Colon (tissue), 2 donors: Measurements from ENCODE around the gene TAF9B.
"Not testable (repeated sequence)": the region's sequence is repeated elsewhere in the genome, so short reads cannot be mapped to it uniquely, and the experiment has no call there.

Source experiments
- FAIRE-seq: peaks from 2 replicates; lab custom pipeline; 2012; peaks lifted over from hg19 to GRCh38; lab: Jason Lieb, UNC
- donor health status: control.
- donor health status: control.

The TAF9B gene

GRCh38 chrX:78116365-78116764, 23.1 kb downstream of the TAF9B start:
- FAIRE-seq, result no peak

GRCh38 chrX:78111140-78111931, 28.1 kb downstream of the TAF9B start:
- no peak for FAIRE-seq

- no peak for FAIRE-seq
Observed at GRCh38 chrX:78109458-78109857, 30.0 kb downstream of the TAF9B start.

DNA sequence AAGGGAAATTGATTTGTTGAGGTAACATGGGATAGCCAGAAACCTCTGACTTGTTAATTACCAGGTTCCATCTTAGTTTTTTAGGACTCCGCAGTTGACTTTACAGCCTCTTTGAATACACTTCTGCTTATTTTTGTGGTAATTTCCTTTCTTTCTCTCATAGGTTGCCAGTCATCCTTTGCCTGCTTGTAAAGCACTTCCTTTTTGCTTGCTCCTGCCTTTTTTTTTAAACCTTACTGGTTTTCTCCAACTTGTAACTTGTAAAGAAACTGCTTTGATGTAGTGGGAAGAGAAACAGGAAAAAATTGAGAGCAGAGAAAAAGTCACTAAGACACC, 32.8 kb downstream of the TAF9B start:
- FAIRE-seq, result no peak

DNA sequence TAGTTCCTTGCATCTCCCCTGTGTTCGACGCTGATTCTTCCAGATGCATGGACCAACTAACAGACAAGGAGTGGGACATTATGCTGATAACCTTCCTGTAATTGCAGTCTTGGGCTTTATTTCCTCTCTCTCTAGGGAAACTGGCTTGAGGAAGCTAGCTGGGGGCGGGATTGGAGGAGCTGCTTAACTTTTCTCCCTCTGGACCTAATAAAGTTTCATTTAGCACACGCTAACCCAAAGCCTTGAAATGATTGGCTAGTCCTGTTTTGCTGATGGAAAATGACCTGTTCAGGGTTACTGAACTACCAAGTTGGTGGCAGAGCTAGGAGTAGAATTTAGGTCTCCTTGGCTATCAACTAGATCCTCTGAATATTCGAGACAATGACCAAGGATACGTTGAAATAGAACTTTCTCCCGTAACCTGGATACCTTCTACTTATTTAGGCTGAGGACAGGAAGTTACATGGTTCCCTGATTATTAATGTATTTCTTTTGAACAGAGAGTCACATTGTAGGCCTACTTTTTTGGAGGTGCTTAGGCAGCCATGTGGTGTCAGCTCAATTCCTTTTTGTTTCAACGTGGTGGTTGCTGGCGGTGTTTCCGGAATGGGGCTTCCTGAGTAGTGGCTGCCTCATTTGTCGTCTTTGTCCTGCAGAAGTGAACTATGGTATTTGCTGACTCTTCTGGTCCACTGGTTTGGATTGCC, 33.4 kb downstream of the TAF9B start:
- no peak for FAIRE-seq

DNA sequence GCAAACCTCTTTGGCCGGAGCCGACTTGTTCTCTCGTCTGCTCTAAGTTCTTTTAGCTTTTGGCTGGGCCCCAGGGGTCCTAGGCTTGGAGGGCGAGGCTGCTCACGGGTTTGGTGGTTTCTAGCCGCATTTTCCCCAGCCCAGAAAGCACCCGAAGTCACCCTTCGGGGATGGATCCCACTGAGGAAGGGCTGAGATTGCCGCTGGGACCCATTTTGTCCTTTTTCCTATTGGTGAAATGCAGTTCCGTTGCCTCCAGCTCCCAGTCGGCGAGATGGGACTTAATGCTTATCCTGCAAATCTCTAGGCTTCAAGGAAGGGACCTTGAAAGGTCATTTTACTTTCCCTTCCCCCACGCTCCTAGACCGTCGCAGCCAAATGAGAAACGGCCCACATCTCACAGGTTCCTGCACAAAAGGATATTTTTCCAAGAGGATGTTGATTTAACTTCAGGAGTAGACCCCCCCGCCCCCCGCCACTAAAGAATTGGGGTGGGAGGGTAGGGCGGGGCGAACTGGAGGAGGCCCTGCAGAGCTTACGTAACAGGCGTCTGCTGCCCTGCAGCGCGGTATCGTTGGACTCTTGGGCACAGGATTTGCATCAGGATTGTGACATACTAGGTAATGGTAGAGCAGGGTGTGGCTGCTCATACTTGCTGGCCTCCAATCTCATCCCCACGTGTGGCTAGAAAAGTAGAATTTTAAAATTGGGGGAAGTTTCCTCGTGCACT, 34.8 kb downstream of the TAF9B start:
- no peak for FAIRE-seq

DNA sequence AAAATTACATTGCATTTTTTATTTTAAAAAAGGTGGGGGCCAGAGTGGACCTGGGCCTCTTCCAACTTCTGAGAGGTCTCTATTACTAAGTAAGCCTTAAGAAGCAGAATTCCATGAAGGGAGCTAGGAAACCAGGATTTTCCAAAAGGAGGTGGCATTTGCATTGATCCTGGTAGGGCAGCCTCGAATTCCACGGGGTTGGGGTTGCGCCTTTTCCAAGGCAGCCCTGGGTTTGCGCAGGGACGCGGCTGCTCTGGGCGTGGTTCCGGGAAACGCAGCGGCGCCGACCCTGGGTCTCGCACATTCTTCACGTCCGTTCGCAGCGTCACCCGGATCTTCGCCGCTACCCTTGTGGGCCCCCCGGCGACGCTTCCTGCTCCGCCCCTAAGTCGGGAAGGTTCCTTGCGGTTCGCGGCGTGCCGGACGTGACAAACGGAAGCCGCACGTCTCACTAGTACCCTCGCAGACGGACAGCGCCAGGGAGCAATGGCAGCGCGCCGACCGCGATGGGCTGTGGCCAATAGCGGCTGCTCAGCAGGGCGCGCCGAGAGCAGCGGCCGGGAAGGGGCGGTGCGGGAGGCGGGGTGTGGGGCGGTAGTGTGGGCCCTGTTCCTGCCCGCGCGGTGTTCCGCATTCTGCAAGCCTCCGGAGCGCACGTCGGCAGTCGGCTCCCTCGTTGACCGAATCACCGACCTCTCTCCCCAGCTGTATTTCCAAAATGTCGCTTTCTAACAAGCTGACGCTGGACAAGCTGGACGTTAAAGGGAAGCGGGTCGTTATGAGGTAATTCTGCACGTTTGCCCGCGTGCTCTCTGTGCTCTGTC, 35.6 kb downstream of the TAF9B start, which contains the start of gene PGK1:
Gene PGK1 (plus strand): TSS at position 626 of the 824 bp plus-strand sequence. CDS start 93 bp downstream, at position 719.
- FAIRE-seq, result no peak

- FAIRE-seq, result no peak
Observed at GRCh38 chrX:78103001-78103622, 36.3 kb downstream of the TAF9B start.

DNA sequence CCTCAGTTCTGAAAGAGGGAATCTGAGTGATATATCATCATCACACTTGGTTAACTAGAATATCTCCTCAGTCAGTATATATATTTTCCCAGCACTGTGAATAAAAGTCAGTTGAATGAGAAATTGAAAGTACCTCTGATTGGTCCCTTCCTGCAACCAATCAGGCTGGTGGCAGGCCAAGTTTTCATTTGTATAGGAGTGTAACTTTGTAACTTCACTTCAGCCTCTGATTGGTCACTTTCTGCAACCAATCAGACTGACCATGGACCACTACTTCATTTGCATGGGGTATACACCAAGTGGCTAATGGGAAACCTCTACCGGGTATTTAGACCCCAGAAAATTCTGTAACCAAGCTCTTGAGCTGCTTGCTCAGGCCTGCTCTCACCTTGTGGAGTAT, 37.4 kb downstream of the TAF9B start:
- FAIRE-seq, result no peak

DNA sequence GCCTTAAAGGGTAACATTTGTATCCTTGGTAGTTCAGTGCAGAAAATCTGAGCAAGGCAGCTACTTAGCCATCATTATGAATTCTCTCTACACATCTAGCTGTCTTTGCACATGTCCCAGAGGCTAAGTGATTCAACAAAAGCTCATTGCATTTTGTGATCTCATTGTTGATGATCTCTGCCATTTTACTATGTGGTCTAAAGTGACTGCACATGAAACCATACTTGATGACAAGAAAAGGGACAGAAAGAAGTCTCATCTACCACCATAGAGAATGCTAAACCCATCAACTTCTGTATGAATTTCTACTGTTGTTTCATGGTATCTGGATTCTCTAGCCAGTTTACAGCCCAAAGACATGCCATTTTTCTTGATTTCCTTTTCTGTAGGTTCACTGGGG, 41.3 kb downstream of the TAF9B start:
- no peak for FAIRE-seq

DNA sequence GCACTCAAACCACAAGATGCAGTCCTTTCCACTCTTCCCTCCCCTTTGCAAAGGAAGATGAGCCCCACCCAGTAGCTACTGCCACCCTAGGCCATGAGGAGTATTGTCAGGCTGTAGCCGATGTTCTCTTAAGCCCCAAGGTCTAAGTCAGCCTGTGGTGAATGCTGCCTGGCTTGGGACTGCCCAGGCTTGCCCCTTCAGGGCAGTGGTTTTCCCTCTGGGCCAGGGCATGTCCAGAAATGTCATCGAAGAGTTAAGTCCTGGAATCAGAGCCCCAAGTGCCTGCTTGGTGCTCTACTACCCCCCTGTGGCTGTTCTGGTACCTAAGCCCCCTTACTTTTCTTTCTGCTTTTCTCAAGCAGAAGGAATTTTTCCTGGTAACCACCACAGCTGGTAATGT, 47.2 kb downstream of the TAF9B start:
- FAIRE-seq, result no peak

DNA sequence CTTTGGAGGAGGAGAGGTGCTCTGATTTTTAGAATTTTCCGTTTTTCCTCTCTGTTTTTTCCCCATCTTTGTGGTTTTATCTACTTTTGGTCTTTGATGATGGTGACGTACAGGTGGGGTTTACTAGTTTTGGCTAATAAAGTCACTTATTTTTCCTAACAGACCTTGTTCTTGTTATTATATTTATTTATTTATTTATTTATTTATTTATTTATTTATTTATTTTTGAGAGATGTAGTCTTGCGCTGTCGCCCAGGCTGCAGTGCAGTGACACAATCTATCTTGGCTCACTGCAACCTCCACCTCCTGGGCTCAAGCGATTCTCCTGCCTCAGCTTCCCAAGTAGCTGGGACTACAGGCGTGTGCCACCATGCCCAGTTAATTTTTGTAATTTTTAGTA, 58.0 kb downstream of the TAF9B start:
- FAIRE-seq, result not testable (repeated sequence)
